PFSK-1 (cell line): ENCODE measurements around the gene RTN4IP1.

Source experiments
- FOXP2 ChIP-seq: optimal IDR thresholded peaks from 2 replicates; pipeline ENCODE3; 2011; ENCODE audit warnings: borderline replicate concordance, control low read depth, inconsistent platforms; ENCODE audit not compliant: insufficient read depth; ENCODE audit errors: extremely low read length, extremely low read depth
- POLR2AphosphoS5 ChIP-seq: IDR thresholded peaks from 2 replicates; pipeline ENCODE4 v1.6.1; 2012; ENCODE audit warnings: low read depth, mild to moderate bottlenecking, control low read depth, low read length, moderate library complexity
- SIN3A ChIP-seq: IDR thresholded peaks from 2 replicates; pipeline ENCODE4 v1.6.1; 2012; ENCODE audit warnings: mild to moderate bottlenecking, low read length, moderate library complexity, borderline replicate concordance; ENCODE audit not compliant: insufficient read depth
- TAF1 ChIP-seq: IDR thresholded peaks from 2 replicates; pipeline ENCODE4 v1.6.1; 2012; ENCODE audit warnings: low read length, control low read depth, borderline replicate concordance; ENCODE audit not compliant: insufficient read depth
- TF ChIP-seq, protein P1 (sequence below), 2 experiments: IDR thresholded peaks; 2 replicates each; pipeline versions ENCODE4 v1.6.1 to v1.8.0; 2011 to 2012; ENCODE audit warnings: low read depth in 2 of 2, low read length in 2 of 2, control low read depth in 1 of 2, inconsistent platforms in 1 of 2, mild to moderate bottlenecking in 1 of 2, moderate library complexity in 1 of 2; ENCODE audit not compliant: insufficient read depth in 1 of 2

Gene RTN4IP1

DNA sequence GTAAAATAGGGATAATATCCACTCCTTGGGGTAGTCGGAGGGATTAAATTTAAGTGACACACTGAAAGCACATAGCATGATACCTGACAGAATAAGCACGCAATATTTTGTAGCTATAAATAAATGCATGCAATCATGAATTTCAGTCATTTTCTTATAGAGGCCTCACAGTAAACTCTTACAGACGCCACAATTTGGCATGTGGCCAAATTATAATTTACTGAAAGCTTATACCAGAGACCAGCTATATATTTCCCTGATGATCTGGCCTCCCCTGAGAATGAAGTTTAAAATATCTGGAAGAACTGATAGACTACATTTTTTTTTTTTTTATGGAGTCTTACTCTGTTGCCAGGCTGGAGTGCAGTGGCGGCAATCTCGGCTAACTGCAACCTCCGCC lies 40.9 kb upstream of the RTN4IP1 start:
- TF ChIP-seq SIN3A (no peak), FOXP2 (no peak), POLR2AphosphoS5 (no peak), TAF1 (no peak)
- TF ChIP-seq, protein P1, sequence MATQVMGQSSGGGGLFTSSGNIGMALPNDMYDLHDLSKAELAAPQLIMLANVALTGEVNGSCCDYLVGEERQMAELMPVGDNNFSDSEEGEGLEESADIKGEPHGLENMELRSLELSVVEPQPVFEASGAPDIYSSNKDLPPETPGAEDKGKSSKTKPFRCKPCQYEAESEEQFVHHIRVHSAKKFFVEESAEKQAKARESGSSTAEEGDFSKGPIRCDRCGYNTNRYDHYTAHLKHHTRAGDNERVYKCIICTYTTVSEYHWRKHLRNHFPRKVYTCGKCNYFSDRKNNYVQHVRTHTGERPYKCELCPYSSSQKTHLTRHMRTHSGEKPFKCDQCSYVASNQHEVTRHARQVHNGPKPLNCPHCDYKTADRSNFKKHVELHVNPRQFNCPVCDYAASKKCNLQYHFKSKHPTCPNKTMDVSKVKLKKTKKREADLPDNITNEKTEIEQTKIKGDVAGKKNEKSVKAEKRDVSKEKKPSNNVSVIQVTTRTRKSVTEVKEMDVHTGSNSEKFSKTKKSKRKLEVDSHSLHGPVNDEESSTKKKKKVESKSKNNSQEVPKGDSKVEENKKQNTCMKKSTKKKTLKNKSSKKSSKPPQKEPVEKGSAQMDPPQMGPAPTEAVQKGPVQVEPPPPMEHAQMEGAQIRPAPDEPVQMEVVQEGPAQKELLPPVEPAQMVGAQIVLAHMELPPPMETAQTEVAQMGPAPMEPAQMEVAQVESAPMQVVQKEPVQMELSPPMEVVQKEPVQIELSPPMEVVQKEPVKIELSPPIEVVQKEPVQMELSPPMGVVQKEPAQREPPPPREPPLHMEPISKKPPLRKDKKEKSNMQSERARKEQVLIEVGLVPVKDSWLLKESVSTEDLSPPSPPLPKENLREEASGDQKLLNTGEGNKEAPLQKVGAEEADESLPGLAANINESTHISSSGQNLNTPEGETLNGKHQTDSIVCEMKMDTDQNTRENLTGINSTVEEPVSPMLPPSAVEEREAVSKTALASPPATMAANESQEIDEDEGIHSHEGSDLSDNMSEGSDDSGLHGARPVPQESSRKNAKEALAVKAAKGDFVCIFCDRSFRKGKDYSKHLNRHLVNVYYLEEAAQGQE (IDR thresholded peaks at IDR 0.05; ENCODE audit: insufficient read depth in 1 of 2, low read depth in 2 of 2, low read length in 2 of 2) = no peak

DNA sequence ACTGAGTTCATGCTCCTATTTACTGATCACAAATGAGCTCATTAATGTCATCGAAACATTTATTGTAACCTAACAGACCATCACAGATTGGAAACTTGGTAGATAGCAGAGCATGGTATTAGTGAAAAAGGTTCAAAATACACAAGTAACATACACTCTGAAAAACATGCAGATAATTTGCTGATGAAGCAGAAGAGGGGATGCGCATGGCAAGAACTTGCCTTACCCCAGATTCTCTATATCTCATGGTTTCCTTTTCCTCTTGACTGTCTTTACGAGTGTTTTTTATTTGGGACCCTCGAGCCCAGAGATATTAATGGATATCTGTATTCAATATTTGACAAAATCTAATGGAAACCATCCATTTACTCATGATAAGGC lies 37.7 kb upstream of the RTN4IP1 start:
- TF ChIP-seq FOXP2 (no peak), POLR2AphosphoS5 (no peak), SIN3A (no peak), TAF1 (no peak)
- TF ChIP-seq, protein P1 (IDR thresholded peaks at IDR 0.05; ENCODE audit: insufficient read depth in 1 of 2, low read depth in 2 of 2, low read length in 2 of 2) = no peak

DNA sequence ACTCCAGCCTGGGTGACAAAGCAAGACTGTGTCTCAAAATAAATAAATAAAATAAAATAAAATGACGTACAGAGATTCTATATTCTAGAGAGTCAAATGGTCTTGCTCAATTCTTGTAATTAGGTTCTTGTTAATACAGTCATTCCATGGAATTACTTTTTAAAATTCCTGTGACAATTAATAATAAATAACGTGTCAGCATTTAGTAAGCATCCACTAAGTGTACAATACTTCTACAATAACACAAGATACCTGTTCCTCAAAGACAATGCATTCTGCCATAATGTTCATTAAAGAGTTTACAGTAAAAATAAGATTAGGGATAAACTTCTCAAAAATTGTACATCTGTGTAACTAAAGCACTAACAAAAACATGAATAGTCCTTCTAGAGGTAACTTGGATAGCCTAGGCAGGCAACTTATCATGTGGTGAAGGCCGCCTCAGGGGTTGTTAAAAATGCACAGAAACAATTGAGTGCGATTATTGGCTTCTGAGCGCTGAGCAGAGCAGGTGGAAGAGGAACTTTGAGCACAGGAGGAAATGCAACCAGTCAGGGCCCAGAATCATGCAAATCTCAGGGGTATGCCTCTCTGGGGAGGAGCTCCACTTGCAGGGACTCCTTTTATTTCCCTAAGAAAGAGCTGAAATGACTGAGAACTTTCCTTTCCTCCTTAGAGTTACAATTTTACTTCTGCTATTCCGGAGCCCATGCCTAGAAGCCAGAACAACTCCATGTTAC lies 37.2 kb upstream of the RTN4IP1 start:
- TF ChIP-seq FOXP2 (no peak), POLR2AphosphoS5 (no peak), SIN3A (no peak), TAF1 (no peak)
- TF ChIP-seq, protein P1 (IDR thresholded peaks at IDR 0.05; ENCODE audit: insufficient read depth in 1 of 2, low read depth in 2 of 2, low read length in 2 of 2) = no peak

DNA sequence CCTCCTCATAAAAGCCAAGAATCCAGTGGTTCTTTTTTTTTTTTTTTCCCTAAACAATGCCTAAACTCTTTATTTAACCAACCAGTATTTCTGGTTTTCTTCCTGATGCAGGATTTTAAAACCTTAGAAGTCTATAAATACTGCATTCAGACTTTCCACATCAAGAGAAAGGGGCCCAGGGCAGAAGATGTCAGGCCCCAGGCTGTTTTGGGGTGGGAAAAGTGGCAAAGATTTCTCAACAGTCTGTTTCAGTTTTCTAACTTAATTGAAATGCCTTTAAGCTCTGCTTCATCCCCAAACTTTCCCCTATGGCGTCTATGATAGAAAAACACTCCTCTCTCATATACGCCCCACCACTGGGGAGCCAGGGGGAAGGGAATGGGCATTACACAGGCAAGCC lies 33.2 kb upstream of the RTN4IP1 start:
- TF ChIP-seq TAF1 (no peak), FOXP2 (no peak), POLR2AphosphoS5 (no peak), SIN3A (no peak)
- TF ChIP-seq, protein P1 (IDR thresholded peaks at IDR 0.05; ENCODE audit: insufficient read depth in 1 of 2, low read depth in 2 of 2, low read length in 2 of 2) = no peak

DNA sequence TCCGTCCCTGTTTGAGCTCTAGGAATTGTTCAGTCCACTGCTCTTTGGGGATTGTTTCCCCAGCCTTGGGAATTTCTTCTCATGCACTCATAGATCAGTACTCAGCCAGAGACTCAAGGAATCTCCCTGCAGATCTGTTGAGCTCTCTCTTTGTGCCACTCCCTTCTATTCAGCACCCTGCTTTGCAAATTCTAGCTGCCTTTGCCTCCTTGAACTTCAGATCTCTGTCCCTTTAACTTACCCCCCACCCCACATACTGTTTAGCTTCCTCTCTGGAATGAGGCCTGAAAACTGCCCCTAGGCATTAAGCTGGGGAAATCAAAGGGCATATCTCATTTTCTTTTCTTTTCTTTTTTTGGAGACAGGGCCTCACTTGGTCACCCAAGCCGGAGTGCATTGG lies 30.6 kb upstream of the RTN4IP1 start:
- TF ChIP-seq FOXP2 (no peak), TAF1 (no peak), POLR2AphosphoS5 (no peak), SIN3A (no peak)
- TF ChIP-seq, protein P1 (IDR thresholded peaks at IDR 0.05; ENCODE audit: insufficient read depth in 1 of 2, low read depth in 2 of 2, low read length in 2 of 2) = no peak
